RWPE1 (cell line): ENCODE measurements around the gene PSMD11.
A peak's percentile ranks its signal among the peaks of the same experiment; 100 is the strongest.

Experiments
- CTCF ChIA-PET: fragments of 350-600 bp; sonication (Branson Sonifier 250); formaldehyde crosslinking; extraction: SDS; loops from one replicate; lab custom pipeline; 2021; lab: Yijun Ruan, JAX
- POLR2A ChIA-PET: fragments of 400-600 bp; formaldehyde crosslinking; extraction: SDS; loops from one replicate; lab custom pipeline; 2020; ENCODE audit warnings: antibody characterized with exemption; ENCODE audit not compliant: low non-redundant PET; lab: Yijun Ruan, JAX
- DNase-seq: peaks from one replicate; pipeline ENCODE4 v3.0.0; 2012; ENCODE audit warnings: low spot score
- H3K27ac ChIP-seq: fragments of 450-650 bp; 2 replicates; pipeline ENCODE4 v1.5.1; 2017
- TF ChIP-seq, protein P1 (sequence below): fragments of 450-650 bp; conservative IDR thresholded peaks from 2 replicates; pipeline ENCODE4 v1.5.1; 2017; ENCODE audit warnings: low read depth, mild to moderate bottlenecking

Gene PSMD11

DNA sequence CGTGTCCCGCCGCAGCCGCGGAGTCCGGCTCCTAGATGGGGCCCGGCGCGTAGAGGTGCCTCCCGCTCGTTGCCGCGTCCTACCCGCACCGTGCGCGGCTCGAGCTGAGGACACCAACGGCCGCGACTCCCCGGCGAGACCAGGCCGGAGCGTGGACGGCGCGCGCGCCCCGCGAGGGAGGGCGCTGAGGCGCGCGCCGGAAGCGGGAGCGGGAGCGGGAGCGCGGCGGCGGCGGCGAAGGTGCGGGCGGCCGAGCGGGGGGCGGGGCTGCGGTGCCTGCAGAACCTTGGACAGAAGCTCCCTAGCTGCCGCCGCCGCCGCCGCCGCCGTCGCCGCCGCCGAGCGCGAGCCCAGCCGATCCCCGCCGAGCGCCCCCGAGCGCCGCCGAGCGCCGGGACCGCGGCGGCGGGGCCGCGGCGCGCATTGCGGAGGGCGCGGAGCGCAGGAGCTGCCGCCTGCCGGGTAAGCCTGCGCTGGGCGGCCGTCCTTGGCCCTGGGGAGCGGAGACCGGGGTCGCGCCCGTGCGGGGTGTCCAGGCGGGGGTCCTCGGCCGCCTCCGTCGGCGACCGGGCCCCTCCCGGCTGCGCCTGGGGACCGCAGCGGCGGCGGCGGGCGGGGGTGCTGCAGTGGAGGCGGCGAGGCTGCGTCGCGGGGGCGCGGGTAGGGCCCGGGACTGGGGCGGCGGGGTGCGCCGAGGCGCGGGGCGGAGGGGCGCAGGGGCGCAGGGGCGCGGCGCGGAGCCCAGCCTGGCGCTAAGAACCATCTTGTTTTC, 42.6 kb downstream of the PSMD11 start, which contains the start of gene CDK5R1:
TSS of gene CDK5R1 (plus strand) at position 293 of the 772 bp plus-strand sequence. CDS start 628 bp downstream, outside the sequence.
- peak within 1 kb of the TSS; percentile 71 for H3K27ac ChIP-seq
- TF ChIP-seq, protein P1, sequence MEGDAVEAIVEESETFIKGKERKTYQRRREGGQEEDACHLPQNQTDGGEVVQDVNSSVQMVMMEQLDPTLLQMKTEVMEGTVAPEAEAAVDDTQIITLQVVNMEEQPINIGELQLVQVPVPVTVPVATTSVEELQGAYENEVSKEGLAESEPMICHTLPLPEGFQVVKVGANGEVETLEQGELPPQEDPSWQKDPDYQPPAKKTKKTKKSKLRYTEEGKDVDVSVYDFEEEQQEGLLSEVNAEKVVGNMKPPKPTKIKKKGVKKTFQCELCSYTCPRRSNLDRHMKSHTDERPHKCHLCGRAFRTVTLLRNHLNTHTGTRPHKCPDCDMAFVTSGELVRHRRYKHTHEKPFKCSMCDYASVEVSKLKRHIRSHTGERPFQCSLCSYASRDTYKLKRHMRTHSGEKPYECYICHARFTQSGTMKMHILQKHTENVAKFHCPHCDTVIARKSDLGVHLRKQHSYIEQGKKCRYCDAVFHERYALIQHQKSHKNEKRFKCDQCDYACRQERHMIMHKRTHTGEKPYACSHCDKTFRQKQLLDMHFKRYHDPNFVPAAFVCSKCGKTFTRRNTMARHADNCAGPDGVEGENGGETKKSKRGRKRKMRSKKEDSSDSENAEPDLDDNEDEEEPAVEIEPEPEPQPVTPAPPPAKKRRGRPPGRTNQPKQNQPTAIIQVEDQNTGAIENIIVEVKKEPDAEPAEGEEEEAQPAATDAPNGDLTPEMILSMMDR = no peak
- peak; percentile 59 for DNase-seq
- POLR2A ChIA-PET = interaction anchor here (0.6 to 1.0 kb wide), 3 partner anchors 13 to 390 kb away, joined by 3 to 4 read pairs (median 3); partner anchors contain the start of gene MYO1D
- CTCF ChIA-PET = interaction anchor here (0.6 to 1.2 kb wide), 2 partner anchors 9 to 43 kb away, joined by 3 to 4 read pairs; partner anchors contain the start of gene PSMD11

DNA sequence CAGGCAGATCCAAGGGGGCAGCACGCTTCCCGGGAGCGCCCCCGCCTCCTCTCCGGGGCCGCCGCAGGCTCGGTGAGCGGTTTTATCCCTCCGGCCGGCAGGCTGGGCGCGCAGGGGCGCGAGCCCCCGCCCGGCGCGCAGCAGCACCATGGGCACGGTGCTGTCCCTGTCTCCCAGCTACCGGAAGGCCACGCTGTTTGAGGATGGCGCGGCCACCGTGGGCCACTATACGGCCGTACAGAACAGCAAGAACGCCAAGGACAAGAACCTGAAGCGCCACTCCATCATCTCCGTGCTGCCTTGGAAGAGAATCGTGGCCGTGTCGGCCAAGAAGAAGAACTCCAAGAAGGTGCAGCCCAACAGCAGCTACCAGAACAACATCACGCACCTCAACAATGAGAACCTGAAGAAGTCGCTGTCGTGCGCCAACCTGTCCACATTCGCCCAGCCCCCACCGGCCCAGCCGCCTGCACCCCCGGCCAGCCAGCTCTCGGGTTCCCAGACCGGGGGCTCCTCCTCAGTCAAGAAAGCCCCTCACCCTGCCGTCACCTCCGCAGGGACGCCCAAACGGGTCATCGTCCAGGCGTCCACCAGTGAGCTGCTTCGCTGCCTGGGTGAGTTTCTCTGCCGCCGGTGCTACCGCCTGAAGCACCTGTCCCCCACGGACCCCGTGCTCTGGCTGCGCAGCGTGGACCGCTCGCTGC, 43.3 kb downstream of the PSMD11 start:
- CTCF ChIA-PET = interaction anchor here (1.2 kb wide), 1 partner anchor 8 kb away, joined by 4 read pairs; no protein-coding TSS in a partner anchor
- POLR2A ChIA-PET = no interaction called here
- TF ChIP-seq, protein P1 = no peak
- peak overlapping the region; percentile 71 for H3K27ac ChIP-seq
- DNase-seq = no peak

DNA sequence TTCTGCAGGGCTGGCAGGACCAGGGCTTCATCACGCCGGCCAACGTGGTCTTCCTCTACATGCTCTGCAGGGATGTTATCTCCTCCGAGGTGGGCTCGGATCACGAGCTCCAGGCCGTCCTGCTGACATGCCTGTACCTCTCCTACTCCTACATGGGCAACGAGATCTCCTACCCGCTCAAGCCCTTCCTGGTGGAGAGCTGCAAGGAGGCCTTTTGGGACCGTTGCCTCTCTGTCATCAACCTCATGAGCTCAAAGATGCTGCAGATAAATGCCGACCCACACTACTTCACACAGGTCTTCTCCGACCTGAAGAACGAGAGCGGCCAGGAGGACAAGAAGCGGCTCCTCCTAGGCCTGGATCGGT, 43.9 kb downstream of the PSMD11 start:
- POLR2A ChIA-PET = no interaction called here
- TF ChIP-seq, protein P1 = no peak
- CTCF ChIA-PET = interaction anchor here (0.6 kb wide), 1 partner anchor 58 kb away, joined by 3 read pairs; no protein-coding TSS in a partner anchor
- DNase-seq = no peak
- no peak overlapping the region for H3K27ac ChIP-seq

DNA sequence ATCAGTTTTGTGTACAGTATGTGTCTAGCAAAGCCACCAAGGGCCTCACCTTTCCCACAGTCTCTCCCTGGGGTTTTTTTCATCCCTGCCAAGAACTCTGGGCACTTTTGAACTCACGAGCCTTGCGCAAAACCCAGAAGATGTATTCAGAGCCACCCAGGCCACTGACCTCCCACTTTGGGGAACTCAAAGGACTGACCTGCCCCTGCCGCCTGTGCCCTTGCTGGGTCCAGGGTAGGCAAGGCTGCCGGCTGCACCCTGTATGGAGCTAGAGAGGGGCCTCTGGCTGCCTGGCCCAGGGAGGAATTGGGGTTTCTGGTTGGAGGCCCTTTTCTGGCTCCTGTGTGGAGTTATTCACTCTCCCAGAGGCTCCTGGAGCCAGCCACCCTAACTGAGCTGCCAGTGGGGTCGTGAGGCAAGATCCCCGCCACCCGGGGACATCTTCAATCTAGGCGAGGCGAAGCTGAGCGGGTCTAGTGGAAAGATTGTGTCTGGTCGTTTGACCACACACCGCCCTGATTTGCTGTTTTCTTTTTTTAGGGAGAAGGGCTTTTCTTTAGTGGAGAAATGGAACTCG, 44.4 kb downstream of the PSMD11 start:
- DNase-seq = no peak
- no peak overlapping the region for H3K27ac ChIP-seq
- ChIA-PET POLR2A (no interaction called here), CTCF (interaction anchor here (0.6 kb wide), 1 partner anchor 58 kb away, joined by 3 read pairs; no protein-coding TSS in a partner anchor)
- TF ChIP-seq, protein P1 = no peak

DNA sequence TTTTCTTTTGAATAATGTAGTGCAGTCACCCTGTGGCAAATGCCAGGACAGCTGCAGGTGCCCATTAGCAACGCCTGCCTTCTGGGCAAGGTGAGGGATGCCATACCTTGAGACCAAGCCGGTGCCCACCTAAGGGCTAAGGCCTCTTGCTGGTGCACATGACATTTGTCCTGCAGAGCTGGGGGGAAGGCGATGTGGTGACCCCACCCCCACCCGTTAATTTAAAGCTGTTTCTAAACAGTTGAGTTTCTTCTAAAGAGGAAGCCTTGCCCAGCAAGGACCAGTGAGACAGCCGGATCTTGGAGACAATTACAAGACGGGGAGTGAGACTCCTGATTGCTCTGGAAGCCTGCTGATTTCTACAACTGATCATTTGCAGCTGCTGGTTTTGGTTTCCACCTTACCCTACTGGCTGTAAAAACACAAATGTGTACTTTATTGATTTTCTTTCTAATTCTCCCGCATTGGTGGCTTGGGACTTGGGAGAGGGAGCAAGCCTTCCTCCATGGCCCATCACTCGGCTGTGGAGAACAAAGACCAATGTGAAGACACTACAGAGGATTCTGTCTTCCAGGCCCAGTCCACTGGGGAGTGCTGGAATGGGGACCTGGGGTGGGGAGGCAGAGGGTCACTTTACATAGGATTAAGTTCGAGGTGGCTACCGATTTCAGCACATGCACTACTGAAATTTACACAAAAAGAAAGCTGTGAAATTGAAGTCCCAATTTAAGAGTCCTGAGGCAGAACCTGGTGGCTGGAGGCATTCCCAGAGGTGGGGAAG, 45.2 kb downstream of the PSMD11 start:
- CTCF ChIA-PET = interaction anchor here (0.6 kb wide), 2 partner anchors 10 to 27 kb away, joined by 3 to 4 read pairs; no protein-coding TSS in a partner anchor
- POLR2A ChIA-PET = no interaction called here
- no peak for DNase-seq
- no peak overlapping the region for H3K27ac ChIP-seq
- TF ChIP-seq, protein P1 = no peak
